GM12878 (cell line): Measurements from ENCODE around the gene R3HDM2. TPM values are rescaled to one million over a fixed set of nuclear protein-coding genes. Genes with fewer than 3 reads are reported as not detected.

Experiments used
- ATAC-seq: fragments of 200-7000 bp; cut with Tn5 transposase; 3 replicates; pipeline ENCODE4 v1.9.1; 2020; ENCODE audit warnings: mild to moderate bottlenecking, moderate library complexity
- BruUV-seq: library from RNA; stranded (reverse); fragments of 400-500 nt; replicated peaks from 2 replicates; lab custom pipeline; 2021; lab: Mats Ljungman, UMichigan
- CTCF ChIA-PET: fragments of 300-600 bp; sonication (Branson Sonifier 250); formaldehyde crosslinking; extraction: SDS; loops from one replicate; lab custom pipeline; 2021; ENCODE audit warnings: inconsistent platforms; lab: Yijun Ruan, JAX
- POLR2A ChIA-PET: fragments of 350-600 bp; formaldehyde crosslinking; extraction: SDS; loops from one replicate; lab custom pipeline; 2021; ENCODE audit warnings: inconsistent platforms; lab: Charles Lee
- RAD21 ChIA-PET: fragments of 300-600 bp; sonication (Branson Sonifier 250); formaldehyde crosslinking; loops from one replicate; lab custom pipeline; 2023; ENCODE audit warnings: antibody characterized with exemption; ENCODE audit not compliant: unreplicated experiment; lab: Charles Lee
- SMC1A ChIA-PET: fragments of 300-600 bp; sonication (Branson Sonifier 250); formaldehyde crosslinking; loops from one replicate; lab custom pipeline; 2023; ENCODE audit not compliant: unreplicated experiment, uncharacterized antibody; lab: Charles Lee
- DNase-seq: peaks from one replicate; pipeline ENCODE4 v3.0.0-alpha.2; 2011; ENCODE audit warnings: low read depth, low spot score
- FAIRE-seq: peaks from 3 replicates; lab custom pipeline; 2011; peaks lifted over from hg19 to GRCh38; lab: Jason Lieb, UNC
- H2AFZ ChIP-seq: 2 replicates; pipeline ENCODE4 v1.6.0; 2011; ENCODE audit warnings: low read depth, low read length, control low read depth; ENCODE audit not compliant: control insufficient read depth
- H3K27ac ChIP-seq: 2 replicates; pipeline ENCODE4 v1.5.1; 2011; ENCODE audit warnings: control low read depth; ENCODE audit not compliant: control insufficient read depth, insufficient read depth
- H3K27me3 ChIP-seq, 2 experiments: replicated peaks in 1 of 2; 2 replicates each; pipeline versions ENCODE4 v1.6.0 to v1.6.1; 2011; ENCODE audit warnings: low read length in 1 of 2; ENCODE audit not compliant: control insufficient read depth in 2 of 2, insufficient read depth in 2 of 2
- H3K36me3 ChIP-seq, 2 experiments: 2 replicates each; pipeline ENCODE4 v1.5.1; 2011; ENCODE audit warnings: low read length in 1 of 2; ENCODE audit not compliant: control insufficient read depth in 2 of 2, insufficient read depth in 2 of 2
- H3K4me1 ChIP-seq: 2 replicates; pipeline ENCODE4 v1.6.1; 2011; ENCODE audit warnings: mild to moderate bottlenecking, low read length, moderate library complexity, mixed read lengths; ENCODE audit not compliant: control insufficient read depth, insufficient read depth
- H3K4me2 ChIP-seq: 2 replicates; pipeline ENCODE4 v1.6.0; 2011; ENCODE audit warnings: control low read depth; ENCODE audit not compliant: control insufficient read depth, insufficient read depth
- H3K4me3 ChIP-seq: fragments of 200-600 bp; sonication (generic); 2 replicates; pipeline ENCODE4 v1.5.1; 2016
- H3K79me2 ChIP-seq: 2 replicates; pipeline ENCODE4 v1.6.0; 2011; ENCODE audit warnings: low read length; ENCODE audit not compliant: control insufficient read depth, insufficient read depth
- H3K9ac ChIP-seq: 2 replicates; pipeline ENCODE4 v1.8.0; 2011; ENCODE audit warnings: low read length, control low read depth, mixed read lengths; ENCODE audit not compliant: control insufficient read depth, insufficient read depth
- H3K9me3 ChIP-seq: replicated peaks from 3 replicates; pipeline ENCODE4 v1.5.1; 2011; ENCODE audit warnings: mild to moderate bottlenecking, low read length; ENCODE audit not compliant: control insufficient read depth, insufficient read depth
- H4K20me1 ChIP-seq: 2 replicates; pipeline ENCODE4 v1.6.0; 2011; ENCODE audit not compliant: control insufficient read depth, insufficient read depth
- BMI1 ChIP-seq: fragments of 450-650 bp; IDR thresholded peaks from 2 replicates; pipeline ENCODE4 v1.6.1; 2016; ENCODE audit warnings: mild to moderate bottlenecking, moderate library complexity, borderline replicate concordance
- CREB1 ChIP-seq: IDR thresholded peaks from 2 replicates; pipeline ENCODE4 v1.6.1; 2012; ENCODE audit warnings: low read depth, mild to moderate bottlenecking, inconsistent platforms
- DPF2 ChIP-seq: fragments of 450-650 bp; IDR thresholded peaks from 2 replicates; pipeline ENCODE4 v1.6.1; 2017; ENCODE audit warnings: mild to moderate bottlenecking
- FOXM1 ChIP-seq: IDR thresholded peaks from 2 replicates; pipeline ENCODE4 v1.6.1; 2012; ENCODE audit warnings: low read depth, mild to moderate bottlenecking, inconsistent platforms, low read length, moderate library complexity
- NBN ChIP-seq: fragments of 450-650 bp; IDR thresholded peaks from 2 replicates; pipeline ENCODE4 v1.6.1; 2016
- POLR2A ChIP-seq: IDR thresholded peaks from 2 replicates; pipeline ENCODE4 v1.6.1; 2011; ENCODE audit warnings: low read depth, mild to moderate bottlenecking, low read length
- TAF1 ChIP-seq: IDR thresholded peaks from 2 replicates; pipeline ENCODE4 v1.6.1; 2011; ENCODE audit warnings: mild to moderate bottlenecking, low read depth, low read length, borderline replicate concordance
- WGBS: methylation state at CpG from one replicate; pipeline ENCODE4 v1.1.6; 2016; ENCODE audit warnings: low lambda C conversion rate; ENCODE audit not compliant: insufficient replicate concordance, insufficient coverage; ENCODE audit errors: missing lambda C conversion rate; 5-methylcytosine and 5-hydroxymethylcytosine counted together
- in situ Hi-C: fragments of 300-500 bp; cut with MboI; formaldehyde crosslinking; loops from 9 replicates; pipeline ENCODE4 v1.14.3; 2018; ENCODE audit warnings: mixed read lengths
- intact Hi-C: fragments of 100-400 bp; cut with micrococcal nuclease; formaldehyde crosslinking; loops from one replicate; pipeline ENCODE4 v1.14.2; 2022; ENCODE audit not compliant: unreplicated experiment
- polyA plus RNA-seq, 11 experiments: library from polyadenylated mRNA; depleted of rRNA in 4 of 11; unstranded in 6 of 11; stranded (reverse) in 5 of 11; fragments of >200 nt; fragmentation: Nextera tagmentation in 4 of 11; fragmentation: Illumina TruSeq in 1 of 11; extraction: Ambion mirVana in 4 of 11; extraction: Trizol in 1 of 11; gene quantifications; 1 replicate in 1 of 11; 2 replicates in 10 of 11; pipeline versions ENCODE4 v1.2.1 to v1.2.3, GENCODE V29; 2011 to 2016; ENCODE audit warnings: inconsistent platforms in 2 of 11, missing spikeins in 2 of 11, low read depth in 1 of 11
- total RNA-seq, 4 experiments: library from RNA; depleted of rRNA in 3 of 4; stranded (reverse); fragments of >200 nt in 3 of 4; fragmentation: Illumina TruSeq in 1 of 4; extraction: Trizol in 1 of 4; gene quantifications; 2 replicates each; pipeline versions ENCODE4 v1.2.1 to v1.2.3, GENCODE V29; 2013 to 2021
- TF ChIP-seq, protein P1 (sequence below): fragments of 450-650 bp; IDR thresholded peaks from 2 replicates; pipeline ENCODE4 v1.6.1; 2017; ENCODE audit warnings: low read depth, mild to moderate bottlenecking, moderate library complexity
- TF ChIP-seq, protein P2 (sequence below): fragments of 450-650 bp; IDR thresholded peaks from 2 replicates; pipeline ENCODE4 v1.6.1; 2014; ENCODE audit warnings: mild to moderate bottlenecking
- TF ChIP-seq, protein P3 (sequence below): fragments of 450-650 bp; IDR thresholded peaks from 2 replicates; pipeline ENCODE4 v1.6.1; 2018; ENCODE audit warnings: borderline replicate concordance, mild to moderate bottlenecking; ENCODE audit not compliant: partially characterized antibody
- TF ChIP-seq, protein P4 (sequence below): fragments of 450-650 bp; IDR thresholded peaks from 2 replicates; pipeline ENCODE4 v1.6.1; 2016; ENCODE audit warnings: mild to moderate bottlenecking

The R3HDM2 gene
- total and polyA plus RNA-seq, 10 of the 15 experiments (the other 5 are each of a cell fraction or from before 2014, with no cell fraction given), result 4.6 to 26.1 (median 11.2) TPM

DNA sequence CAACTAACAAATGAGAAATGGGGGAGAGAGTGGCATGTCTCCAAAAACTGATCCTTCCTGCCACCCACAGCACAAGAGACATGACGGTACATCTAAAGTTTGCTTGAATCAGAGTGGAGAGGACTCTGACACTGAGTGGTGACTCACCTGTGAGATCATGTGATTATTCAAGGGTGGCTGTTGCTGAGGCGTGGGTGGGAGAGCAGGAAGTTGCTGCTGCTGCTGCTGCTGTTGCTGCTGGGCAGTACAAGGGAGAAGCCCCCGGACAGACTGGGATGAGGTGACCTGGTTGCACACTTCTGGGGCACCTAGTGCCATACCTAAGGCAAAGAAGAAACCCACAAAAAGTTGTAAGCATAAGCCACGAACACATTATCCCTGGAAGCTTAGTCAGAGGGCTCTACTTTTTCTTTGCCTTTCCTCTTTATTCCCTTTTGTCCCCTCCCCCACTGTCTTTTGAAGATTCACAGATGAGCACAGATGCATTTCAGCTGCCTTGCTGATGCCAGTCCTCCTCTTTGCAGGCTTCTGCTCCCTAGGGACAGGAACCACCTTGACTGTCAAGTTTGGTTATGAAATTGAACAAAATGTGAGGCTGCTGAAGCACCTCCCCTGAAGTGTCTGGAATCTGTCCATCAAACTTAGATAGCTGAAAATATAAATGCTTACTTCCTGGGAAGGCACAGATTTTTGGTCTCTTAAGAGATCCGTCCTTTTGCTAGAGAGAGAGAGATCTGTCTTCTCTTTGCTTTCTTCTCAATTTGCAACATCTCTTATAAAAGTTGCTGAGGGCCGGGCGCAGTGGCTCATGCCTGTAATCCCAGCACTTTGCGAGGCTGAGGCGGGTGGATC, 150.4 kb downstream of the R3HDM2 start:
- no TSS peak for BruUV-seq
- Histone ChIP-seq H3K79me2 (no peaks in the 10 kb centered on the region), H3K27me3 (no peaks in the 10 kb centered on the region), H3K9me3 (no peaks in the 10 kb centered on the region), H3K4me1 (peaks cover 12% of the 10 kb centered on the region), H3K4me3 (no peak overlapping the region), H3K36me3 (peaks cover 0 to 9% of the 10 kb centered on the region in 2 experiments; a peak in 1 of 4 replicates), H3K27ac (peak overlapping the region; percentile 61), H2AFZ (peak overlapping the region; percentile 27; the same call in 1 of the 2 replicates), H3K4me2 (peak overlapping the region; percentile 36), H3K9ac (0 out of 2 replicates have a peak overlapping the region, but pooled peaks have one; percentile 6), H4K20me1 (no peaks in the 10 kb centered on the region)
- peak; percentile 74 for DNase-seq
- CTCF ChIA-PET, result interaction anchor here (0.7 to 3.9 kb wide), 5 partner anchors 38 to 644 kb away, joined by 3 to 25 read pairs (median 5); partner anchors contain the start of genes GLI1 and INHBE
- FAIRE-seq, result peak; percentile 99
- RAD21 ChIA-PET, result interaction anchor here (0.6 to 1.8 kb wide), 5 partner anchors 31 to 184 kb away, joined by 3 to 12 read pairs (median 3); no protein-coding TSS in a partner anchor
- WGBS, result 38% methylated on average over 9 of the region's 9 CpGs
- POLR2A ChIA-PET, result interaction anchor here (0.5 to 2.0 kb wide), 6 partner anchors 9 to 197 kb away, joined by 3 to 13 read pairs (median 5); partner anchors contain the start of gene INHBE
- in situ Hi-C loops, result no loop called here
- SMC1A ChIA-PET, result interaction anchor here (0.7 to 1.5 kb wide), 4 partner anchors 13 to 175 kb away, joined by 3 to 6 read pairs (median 3); no protein-coding TSS in a partner anchor
- intact Hi-C loops, result no loop called here
- peak; percentile 99 for ATAC-seq
- TF ChIP-seq DPF2, result peak; percentile 69; the same call in 1 of the 2 replicates
- TF ChIP-seq, protein P1, sequence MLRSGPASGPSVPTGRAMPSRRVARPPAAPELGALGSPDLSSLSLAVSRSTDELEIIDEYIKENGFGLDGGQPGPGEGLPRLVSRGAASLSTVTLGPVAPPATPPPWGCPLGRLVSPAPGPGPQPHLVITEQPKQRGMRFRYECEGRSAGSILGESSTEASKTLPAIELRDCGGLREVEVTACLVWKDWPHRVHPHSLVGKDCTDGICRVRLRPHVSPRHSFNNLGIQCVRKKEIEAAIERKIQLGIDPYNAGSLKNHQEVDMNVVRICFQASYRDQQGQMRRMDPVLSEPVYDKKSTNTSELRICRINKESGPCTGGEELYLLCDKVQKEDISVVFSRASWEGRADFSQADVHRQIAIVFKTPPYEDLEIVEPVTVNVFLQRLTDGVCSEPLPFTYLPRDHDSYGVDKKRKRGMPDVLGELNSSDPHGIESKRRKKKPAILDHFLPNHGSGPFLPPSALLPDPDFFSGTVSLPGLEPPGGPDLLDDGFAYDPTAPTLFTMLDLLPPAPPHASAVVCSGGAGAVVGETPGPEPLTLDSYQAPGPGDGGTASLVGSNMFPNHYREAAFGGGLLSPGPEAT, result peak; percentile 60; the same call in 1 of the 2 replicates
- peak; percentile 65; the same call in 1 of the 2 replicates for TF ChIP-seq TAF1
- no peak for TF ChIP-seq FOXM1
- peak; percentile 74; the same call in 1 of the 2 replicates for TF ChIP-seq NBN
- peak; percentile 79 for TF ChIP-seq POLR2A
- no peak for TF ChIP-seq BMI1
- TF ChIP-seq, protein P2, sequence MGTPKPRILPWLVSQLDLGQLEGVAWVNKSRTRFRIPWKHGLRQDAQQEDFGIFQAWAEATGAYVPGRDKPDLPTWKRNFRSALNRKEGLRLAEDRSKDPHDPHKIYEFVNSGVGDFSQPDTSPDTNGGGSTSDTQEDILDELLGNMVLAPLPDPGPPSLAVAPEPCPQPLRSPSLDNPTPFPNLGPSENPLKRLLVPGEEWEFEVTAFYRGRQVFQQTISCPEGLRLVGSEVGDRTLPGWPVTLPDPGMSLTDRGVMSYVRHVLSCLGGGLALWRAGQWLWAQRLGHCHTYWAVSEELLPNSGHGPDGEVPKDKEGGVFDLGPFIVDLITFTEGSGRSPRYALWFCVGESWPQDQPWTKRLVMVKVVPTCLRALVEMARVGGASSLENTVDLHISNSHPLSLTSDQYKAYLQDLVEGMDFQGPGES, result no peak
- peak; percentile 94 for TF ChIP-seq CREB1
- TF ChIP-seq, protein P3, sequence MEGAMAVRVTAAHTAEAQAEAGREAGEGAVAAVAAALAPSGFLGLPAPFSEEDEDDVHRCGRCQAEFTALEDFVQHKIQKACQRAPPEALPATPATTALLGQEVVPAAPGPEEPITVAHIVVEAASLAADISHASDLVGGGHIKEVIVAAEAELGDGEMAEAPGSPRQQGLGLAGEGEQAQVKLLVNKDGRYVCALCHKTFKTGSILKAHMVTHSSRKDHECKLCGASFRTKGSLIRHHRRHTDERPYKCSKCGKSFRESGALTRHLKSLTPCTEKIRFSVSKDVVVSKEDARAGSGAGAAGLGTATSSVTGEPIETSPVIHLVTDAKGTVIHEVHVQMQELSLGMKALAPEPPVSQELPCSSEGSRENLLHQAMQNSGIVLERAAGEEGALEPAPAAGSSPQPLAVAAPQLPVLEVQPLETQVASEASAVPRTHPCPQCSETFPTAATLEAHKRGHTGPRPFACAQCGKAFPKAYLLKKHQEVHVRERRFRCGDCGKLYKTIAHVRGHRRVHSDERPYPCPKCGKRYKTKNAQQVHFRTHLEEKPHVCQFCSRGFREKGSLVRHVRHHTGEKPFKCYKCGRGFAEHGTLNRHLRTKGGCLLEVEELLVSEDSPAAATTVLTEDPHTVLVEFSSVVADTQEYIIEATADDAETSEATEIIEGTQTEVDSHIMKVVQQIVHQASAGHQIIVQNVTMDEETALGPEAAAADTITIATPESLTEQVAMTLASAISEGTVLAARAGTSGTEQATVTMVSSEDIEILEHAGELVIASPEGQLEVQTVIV, result peak; percentile 19
- TF ChIP-seq, protein P4, sequence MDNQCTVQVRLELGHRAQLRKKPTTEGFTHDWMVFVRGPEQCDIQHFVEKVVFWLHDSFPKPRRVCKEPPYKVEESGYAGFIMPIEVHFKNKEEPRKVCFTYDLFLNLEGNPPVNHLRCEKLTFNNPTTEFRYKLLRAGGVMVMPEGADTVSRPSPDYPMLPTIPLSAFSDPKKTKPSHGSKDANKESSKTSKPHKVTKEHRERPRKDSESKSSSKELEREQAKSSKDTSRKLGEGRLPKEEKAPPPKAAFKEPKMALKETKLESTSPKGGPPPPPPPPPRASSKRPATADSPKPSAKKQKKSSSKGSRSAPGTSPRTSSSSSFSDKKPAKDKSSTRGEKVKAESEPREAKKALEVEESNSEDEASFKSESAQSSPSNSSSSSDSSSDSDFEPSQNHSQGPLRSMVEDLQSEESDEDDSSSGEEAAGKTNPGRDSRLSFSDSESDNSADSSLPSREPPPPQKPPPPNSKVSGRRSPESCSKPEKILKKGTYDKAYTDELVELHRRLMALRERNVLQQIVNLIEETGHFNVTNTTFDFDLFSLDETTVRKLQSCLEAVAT, result no peak
